H54 (cell line): ENCODE measurements around the gene MAPKAP1.

Experiments
- DNase-seq: peaks from one replicate; pipeline ENCODE4 v3.0.0; 2011; ENCODE audit warnings: low spot score, mixed read lengths; ENCODE audit not compliant: insufficient read length
- FAIRE-seq: peaks from 3 replicates; lab custom pipeline; 2011; peaks lifted over from hg19 to GRCh38; lab: Jason Lieb, UNC
- POLR2A ChIP-seq: IDR thresholded peaks from 2 replicates; pipeline ENCODE4 v1.6.1; 2011; ENCODE audit warnings: low read depth, mild to moderate bottlenecking, low read length

MAPKAP1 gene

DNA sequence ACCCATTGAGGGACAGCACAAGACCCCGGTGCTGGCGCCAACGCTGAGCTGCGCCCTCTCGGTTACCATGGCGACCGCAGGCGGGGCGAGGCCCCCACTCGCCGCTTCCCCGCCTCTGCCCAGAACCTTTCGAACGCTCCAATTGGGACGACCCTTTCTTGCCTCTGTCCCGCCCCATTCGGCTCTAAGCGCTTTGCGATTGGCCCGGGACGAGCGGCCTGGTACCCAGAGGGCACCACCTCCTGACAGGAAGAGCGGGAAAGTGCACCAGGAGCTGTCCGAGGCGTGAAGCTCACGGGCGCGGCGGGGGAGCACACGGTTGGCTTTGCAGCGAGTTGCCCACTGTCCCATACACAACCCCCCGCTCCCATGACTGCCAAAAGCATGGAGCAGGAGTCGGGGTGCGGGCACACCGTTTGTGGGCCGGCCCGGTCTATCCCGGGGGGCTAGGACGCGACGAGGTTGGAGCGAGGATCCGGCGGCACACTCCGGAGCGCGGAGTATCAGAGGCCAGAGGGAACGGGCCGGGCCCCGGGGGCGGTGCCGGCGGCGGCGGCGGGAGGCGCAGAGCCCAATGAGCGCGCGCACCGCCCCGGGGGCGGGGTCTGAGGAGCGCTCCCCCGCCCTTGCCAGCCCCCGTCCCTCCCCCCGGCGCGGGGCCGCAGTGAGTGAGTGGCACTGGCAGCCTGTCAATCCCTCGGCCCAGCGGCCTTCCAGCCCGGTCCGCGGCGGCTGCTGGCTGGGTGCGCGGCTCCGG, 39.2 kb upstream of the MAPKAP1 start:
- FAIRE-seq (peak; percentile 98), DNase-seq (peak; percentile 100)

DNA sequence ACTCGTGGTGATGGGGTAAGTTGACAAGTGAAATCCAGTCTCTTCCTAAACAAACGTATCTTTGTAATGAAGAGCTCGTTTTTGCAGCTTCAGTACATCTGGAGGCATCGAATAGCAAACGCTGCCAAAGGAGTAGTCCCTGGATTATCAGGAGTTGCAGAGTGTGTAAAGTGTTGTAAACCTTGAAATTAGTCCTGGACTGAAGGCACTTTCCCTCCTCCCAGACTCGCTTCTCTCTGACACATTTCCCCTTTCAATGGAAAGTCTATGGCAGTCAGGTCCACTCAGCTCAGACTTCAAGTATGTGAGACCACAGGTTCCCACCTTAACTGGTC, 38.6 kb upstream of the MAPKAP1 start:
- DNase-seq (no peak), FAIRE-seq (no peak)
- TF ChIP-seq POLR2A, result no peak; the same call in 1 of the 2 replicates

More for the DNA sequence above, 39.2 kb upstream of the MAPKAP1 start:
- peak; percentile 86 for TF ChIP-seq POLR2A

- DNase-seq (no peak), FAIRE-seq (no peak)
- no peak for TF ChIP-seq POLR2A
Measured at GRCh38 chr9:125745018-125745417, 38.0 kb upstream of the MAPKAP1 start.

DNA sequence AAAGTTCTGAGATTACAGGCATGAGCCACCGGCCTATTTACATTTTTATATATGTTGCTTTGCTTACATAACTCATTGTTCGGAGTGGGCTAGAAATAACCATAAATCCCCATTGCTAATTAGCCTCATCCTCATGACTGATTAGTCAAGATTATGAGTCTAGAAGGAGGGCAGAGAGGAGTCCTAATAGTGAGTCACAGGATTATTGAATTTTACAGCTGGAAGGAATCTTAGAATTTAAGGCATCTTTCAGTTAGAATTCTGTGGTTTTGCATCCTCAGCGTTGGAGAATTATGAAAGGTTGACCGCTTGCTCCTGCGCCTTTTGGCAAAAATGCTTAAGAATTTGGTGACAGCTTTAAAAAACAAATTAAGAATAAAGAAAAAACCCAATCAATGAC, 37.6 kb upstream of the MAPKAP1 start:
- peak; percentile 78 for DNase-seq
- no peak for TF ChIP-seq POLR2A
- no peak for FAIRE-seq

GRCh38 chr9:125743682-125744428, 36.8 kb upstream of the MAPKAP1 start:
- no peak for TF ChIP-seq POLR2A
- DNase-seq, result no peak
- peak; percentile 45 for FAIRE-seq

DNA sequence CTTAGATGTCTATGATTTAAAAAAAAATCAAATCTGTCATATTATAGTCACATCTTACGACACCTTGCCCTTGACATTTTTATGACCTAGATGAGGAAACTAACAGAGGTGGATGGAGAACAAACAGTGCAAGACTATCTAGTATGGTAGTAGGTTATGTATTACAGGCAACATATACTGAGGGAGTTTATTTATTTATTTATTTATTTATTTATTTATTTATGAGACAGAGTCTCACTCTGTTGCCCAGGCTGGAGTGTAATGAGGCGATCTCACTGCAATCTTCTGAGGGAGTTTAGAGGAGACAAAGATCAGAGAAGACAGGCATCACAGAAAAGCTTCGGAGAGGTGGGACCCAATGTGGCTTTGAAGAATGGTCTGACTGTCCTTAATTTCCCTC, 35.6 kb upstream of the MAPKAP1 start:
- FAIRE-seq (no peak), DNase-seq (no peak)
- no peak for TF ChIP-seq POLR2A

DNA sequence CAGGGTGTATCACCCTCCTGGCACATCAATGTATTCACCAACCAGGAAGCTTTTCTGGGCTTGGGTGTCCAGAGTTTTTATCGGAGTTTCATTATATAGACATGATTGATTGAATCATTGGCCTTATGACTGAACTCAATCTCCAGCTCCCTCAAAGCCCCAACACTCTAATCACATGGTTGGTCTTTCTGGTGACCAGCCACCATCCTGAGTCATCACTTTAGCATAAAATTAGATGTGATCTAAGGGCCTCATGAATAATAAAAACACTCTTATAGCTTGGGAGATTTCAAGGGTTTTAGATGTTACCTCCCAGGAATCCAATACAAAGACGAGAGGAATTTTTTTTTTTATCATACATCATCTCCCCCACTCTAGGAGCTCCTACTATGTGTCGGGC, 32.4 kb upstream of the MAPKAP1 start:
- no peak for TF ChIP-seq POLR2A
- FAIRE-seq (no peak), DNase-seq (no peak)

DNA sequence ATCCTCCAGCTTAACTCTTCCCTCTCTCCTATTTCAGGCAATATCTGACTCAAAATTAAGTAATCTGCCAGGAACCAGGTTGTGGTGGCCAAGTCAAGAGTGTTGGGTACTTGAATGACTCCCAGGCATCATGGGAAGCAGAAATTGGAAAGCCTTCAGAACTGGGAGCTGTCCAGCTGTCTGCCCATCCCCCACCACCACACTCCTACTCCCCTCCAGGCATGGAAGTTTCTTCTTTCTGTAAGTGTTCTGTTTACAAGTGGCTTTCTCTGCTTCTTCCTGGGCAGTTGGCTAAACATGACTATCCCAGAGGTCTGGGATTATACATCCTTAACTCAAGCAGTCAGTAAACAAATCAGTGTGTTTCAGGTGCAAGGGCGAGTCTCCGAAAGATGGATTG, 25.6 kb upstream of the MAPKAP1 start:
- FAIRE-seq, result no peak

DNA sequence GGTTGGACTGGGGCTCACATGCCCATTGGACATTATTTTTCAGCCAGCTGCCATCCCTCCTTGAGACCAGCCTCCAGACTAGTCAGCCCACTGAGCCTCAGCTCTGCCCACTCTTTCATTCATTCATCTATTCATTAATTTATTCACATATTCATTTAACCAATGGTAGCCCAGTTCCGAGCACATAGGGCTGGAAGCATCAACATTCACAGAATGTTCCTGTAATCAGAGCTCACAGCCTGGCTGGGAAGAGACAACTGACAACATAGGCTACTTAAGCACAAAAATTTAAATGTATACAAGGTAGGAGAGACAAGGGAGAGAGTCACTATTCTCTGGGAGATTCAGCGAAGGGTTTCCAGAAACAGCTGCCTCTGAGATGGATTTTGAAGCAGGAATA, 23.2 kb upstream of the MAPKAP1 start:
- no peak for FAIRE-seq
- no peak for TF ChIP-seq POLR2A
- no peak for DNase-seq

More for the DNA sequence above, 25.6 kb upstream of the MAPKAP1 start:
- DNase-seq, result no peak
- TF ChIP-seq POLR2A, result no peak

- DNase-seq (no peak), FAIRE-seq (peak; percentile 11)
- no peak for TF ChIP-seq POLR2A
Measured at GRCh38 chr9:125726456-125727132, 19.6 kb upstream of the MAPKAP1 start.

DNA sequence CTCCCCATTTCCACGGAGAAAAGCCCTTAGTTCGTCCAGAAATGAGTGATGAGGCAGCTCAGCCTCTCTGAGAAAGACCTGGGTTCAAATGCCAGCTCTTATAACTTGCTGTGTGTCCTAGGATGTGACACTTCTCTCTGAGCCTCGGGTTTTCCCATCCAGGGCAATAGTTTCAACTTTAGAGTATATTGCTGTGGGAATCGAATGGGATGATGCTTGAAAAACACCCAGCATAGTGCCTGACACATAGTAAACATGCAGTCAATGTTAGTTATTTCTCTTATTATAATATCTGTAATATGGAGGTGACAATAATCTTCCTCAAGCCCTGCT, 430 bp upstream of the MAPKAP1 start:
- FAIRE-seq (no peak), DNase-seq (no peak)
- TF ChIP-seq POLR2A, result no peak

DNA sequence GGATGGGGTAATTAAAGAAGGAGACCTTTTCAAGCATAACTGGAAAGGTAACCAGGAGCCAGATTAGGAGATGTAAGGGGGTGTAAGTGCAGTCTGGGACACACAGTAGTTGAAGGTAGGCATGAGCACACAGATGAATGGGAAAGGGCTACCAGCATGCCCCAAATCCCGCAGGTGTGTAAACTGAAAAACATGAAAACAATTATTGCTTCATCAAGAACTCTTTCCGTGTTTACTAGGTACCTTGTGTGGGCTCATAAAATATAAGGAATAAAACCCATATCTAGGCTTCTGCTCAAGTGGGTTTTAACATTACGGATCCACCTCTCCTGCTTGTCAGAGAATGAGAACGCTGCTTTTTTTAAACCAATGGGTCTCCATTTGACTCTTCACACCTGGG, 1.1 kb downstream of the MAPKAP1 start:
- DNase-seq (no peak), FAIRE-seq (no peak)
- no peak for TF ChIP-seq POLR2A

GRCh38 chr9:125703662-125704061, 3.3 kb downstream of the MAPKAP1 start:
- TF ChIP-seq POLR2A, result no peak
- DNase-seq (no peak), FAIRE-seq (no peak)

DNA sequence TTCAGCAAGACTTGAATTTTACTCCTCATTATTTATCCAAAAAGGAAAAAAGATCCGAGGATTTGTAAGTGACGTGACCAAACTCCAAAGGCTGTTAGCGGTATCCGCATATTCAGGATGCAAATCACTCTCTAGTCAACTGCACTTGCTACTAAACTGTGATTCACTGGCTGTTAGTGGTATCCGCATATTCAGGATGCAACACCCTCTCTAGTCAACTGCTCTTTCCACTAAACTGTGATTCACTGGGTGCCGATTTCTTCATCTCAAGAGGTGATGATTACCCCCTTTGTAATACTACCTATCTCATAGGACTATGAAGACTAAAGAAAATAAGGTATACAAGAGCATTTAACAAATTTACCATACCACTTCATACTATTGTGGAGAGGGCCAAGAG, 5.7 kb downstream of the MAPKAP1 start:
- FAIRE-seq (peak; percentile 100), DNase-seq (peak; percentile 85)
- TF ChIP-seq POLR2A, result no peak
